Measurements from ENCODE around the gene REM2. TPM values are rescaled to one million over a fixed set of nuclear protein-coding genes. Genes with fewer than 3 reads are reported as not detected.

The REM2 gene
- total and polyA plus RNA-seq, 2 of the 4 experiments (the other 2 are of a cell fraction), result under 0.01 to 0.07 TPM

DNA sequence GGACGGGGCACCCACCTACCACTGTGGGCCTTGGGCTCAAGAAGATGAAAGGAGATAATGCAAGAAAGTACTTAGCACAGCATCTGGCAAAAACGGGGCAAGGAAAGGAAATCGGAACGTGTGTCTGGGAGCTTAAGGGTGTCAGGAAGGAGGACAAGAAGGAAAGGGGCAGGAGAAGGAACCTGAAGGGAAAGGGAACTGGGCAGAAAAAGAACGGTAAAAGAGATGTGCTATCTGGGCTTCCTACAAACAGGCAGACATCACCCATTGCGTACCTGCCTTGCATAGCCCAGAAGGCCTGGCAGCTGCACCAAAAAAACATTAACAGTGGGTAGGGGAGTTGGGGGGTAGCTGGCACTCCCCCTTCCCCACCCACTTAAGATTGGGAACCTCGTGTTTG, 958 bp upstream of the REM2 start:
- Histone ChIP-seq H3K14ac (replicated peaks; ENCODE audit: low read depth, low read length) (no peak overlapping the region), H3K27me3 (ENCODE audit: control insufficient read depth, insufficient read depth, low read length) (no peaks in the 10 kb centered on the region), H3K4ac (ENCODE audit: low read depth, low read length) (no peak overlapping the region; the same call in 1 of the 2 replicates), H3K79me1 (ENCODE audit: low read depth in 1 of 2, low read length in 2 of 2) (peaks cover 0 to 1% of the 10 kb centered on the region in 2 experiments; a peak in 2 of 4 replicates), H3K4me3 (ENCODE audit: insufficient read depth, low read depth, low read length) (no peak overlapping the region), H4K8ac (ENCODE audit: low read depth in 2 of 2, low read length in 2 of 2) (no peak overlapping the region), H3K56ac (ENCODE audit: extremely low read depth, insufficient read depth, low read length) (no peak overlapping the region), H2AK9ac (replicated peaks; ENCODE audit: low read depth, low read length, poor library complexity) (no peak overlapping the region), H2BK20ac (ENCODE audit: low read depth, low read length) (no peak overlapping the region), H4K20me1 (ENCODE audit: insufficient read depth, low read length) (no peaks in the 10 kb centered on the region), H3K18ac (ENCODE audit: low read depth, low read length) (no peak overlapping the region), H3K9ac (ENCODE audit: low read depth, low read length) (no peak overlapping the region), H2BK15ac (ENCODE audit: low read depth, low read length) (no peak overlapping the region), H3K23ac (ENCODE audit: low read depth, low read length) (no peak overlapping the region), H3K9me3 (ENCODE audit: control insufficient read depth, insufficient read depth, low read length) (no peaks in the 10 kb centered on the region), H4K5ac (ENCODE audit: low read depth, low read length) (no peak overlapping the region), H3K36me3 (ENCODE audit: control insufficient read depth, insufficient read depth, low read length) (peaks cover 21% of the 10 kb centered on the region), H3K4me2 (ENCODE audit: low read depth, low read length) (no peak overlapping the region), H3K27ac (ENCODE audit: insufficient read depth, low read length) (no peak overlapping the region), H2BK5ac (ENCODE audit: low read depth, low read length, poor library complexity, severe bottlenecking) (no peak overlapping the region), H2AK5ac (ENCODE audit: low read depth, low read length) (no peak overlapping the region), H2BK120ac (ENCODE audit: low read depth, low read length) (no peak overlapping the region), H4K91ac (ENCODE audit: insufficient read depth, low read depth, low read length) (no peak overlapping the region), H3K9me1 (ENCODE audit: insufficient read depth, low read length) (peaks cover 4% of the 10 kb centered on the region; the same call in 1 of the 2 replicates), H3K4me1 (ENCODE audit: control insufficient read depth, insufficient read depth, low read length) (no peaks in the 10 kb centered on the region; the same call in 1 of the 2 replicates), H2AFZ (replicated peaks; ENCODE audit: low read length, poor library complexity) (no peak overlapping the region)
- in situ Hi-C loops (cut with MboI; ENCODE audit: low sequenced_read_pairs) (no loop called here), intact Hi-C loops (cut with micrococcal nuclease) (no loop called here), dilution Hi-C loops (cut with HindIII; ENCODE audit: low sequenced_read_pairs, unreplicated experiment) (no loop called here)
- no CpG with 5 or more reads among the region's 7 CpGs for WGBS, 2 experiments (ENCODE audit: extremely low coverage in 2 of 2, insufficient read length in 1 of 2)
- ATAC-seq (ENCODE audit: low read depth), result no peak
- BruUV-seq (replicated peaks), result no TSS peak
- TF ChIP-seq MAZ (IDR thresholded peaks at IDR 0.05; ENCODE audit: borderline replicate concordance, low read depth, low read length) (no peak), MXI1 (IDR thresholded peaks at IDR 0.05; ENCODE audit: borderline replicate concordance, low read depth, low read length) (no peak), POLR2A (IDR thresholded peaks at IDR 0.05; ENCODE audit: low read depth, low read length) (no peak), SMC3 (IDR thresholded peaks at IDR 0.05; ENCODE audit: low read depth, low read length) (no peak), FOS (IDR thresholded peaks at IDR 0.05; ENCODE audit: low read depth, low read length) (no peak), BHLHE40 (IDR thresholded peaks at IDR 0.05; ENCODE audit: low read depth, low read length) (no peak), RFX5 (IDR thresholded peaks at IDR 0.05; ENCODE audit: low read depth, low read length) (no peak), NFE2L2 (IDR thresholded peaks at IDR 0.05; ENCODE audit: low read depth, low read length) (no peak), CHD1 (IDR thresholded peaks at IDR 0.05; ENCODE audit: low read depth, low read length) (no peak), RAD21 (IDR thresholded peaks at IDR 0.05; ENCODE audit: low read length) (no peak), CEBPB (IDR thresholded peaks at IDR 0.05; ENCODE audit: low read depth, low read length) (no peak), MAFK (IDR thresholded peaks at IDR 0.05; ENCODE audit: low read depth, low read length) (no peak), RCOR1 (IDR thresholded peaks at IDR 0.05; ENCODE audit: insufficient replicate concordance, low read length) (no peak)
- TF ChIP-seq, protein P1, sequence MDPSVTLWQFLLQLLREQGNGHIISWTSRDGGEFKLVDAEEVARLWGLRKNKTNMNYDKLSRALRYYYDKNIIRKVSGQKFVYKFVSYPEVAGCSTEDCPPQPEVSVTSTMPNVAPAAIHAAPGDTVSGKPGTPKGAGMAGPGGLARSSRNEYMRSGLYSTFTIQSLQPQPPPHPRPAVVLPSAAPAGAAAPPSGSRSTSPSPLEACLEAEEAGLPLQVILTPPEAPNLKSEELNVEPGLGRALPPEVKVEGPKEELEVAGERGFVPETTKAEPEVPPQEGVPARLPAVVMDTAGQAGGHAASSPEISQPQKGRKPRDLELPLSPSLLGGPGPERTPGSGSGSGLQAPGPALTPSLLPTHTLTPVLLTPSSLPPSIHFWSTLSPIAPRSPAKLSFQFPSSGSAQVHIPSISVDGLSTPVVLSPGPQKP (IDR thresholded peaks at IDR 0.05; ENCODE audit: borderline replicate concordance, low read depth, low read length), result no peak
- TF ChIP-seq, protein P2, sequence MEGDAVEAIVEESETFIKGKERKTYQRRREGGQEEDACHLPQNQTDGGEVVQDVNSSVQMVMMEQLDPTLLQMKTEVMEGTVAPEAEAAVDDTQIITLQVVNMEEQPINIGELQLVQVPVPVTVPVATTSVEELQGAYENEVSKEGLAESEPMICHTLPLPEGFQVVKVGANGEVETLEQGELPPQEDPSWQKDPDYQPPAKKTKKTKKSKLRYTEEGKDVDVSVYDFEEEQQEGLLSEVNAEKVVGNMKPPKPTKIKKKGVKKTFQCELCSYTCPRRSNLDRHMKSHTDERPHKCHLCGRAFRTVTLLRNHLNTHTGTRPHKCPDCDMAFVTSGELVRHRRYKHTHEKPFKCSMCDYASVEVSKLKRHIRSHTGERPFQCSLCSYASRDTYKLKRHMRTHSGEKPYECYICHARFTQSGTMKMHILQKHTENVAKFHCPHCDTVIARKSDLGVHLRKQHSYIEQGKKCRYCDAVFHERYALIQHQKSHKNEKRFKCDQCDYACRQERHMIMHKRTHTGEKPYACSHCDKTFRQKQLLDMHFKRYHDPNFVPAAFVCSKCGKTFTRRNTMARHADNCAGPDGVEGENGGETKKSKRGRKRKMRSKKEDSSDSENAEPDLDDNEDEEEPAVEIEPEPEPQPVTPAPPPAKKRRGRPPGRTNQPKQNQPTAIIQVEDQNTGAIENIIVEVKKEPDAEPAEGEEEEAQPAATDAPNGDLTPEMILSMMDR (conservative IDR thresholded peaks at IDR 0.05; ENCODE audit: low read depth, low read length), result no peak
- TF ChIP-seq, protein P3, sequence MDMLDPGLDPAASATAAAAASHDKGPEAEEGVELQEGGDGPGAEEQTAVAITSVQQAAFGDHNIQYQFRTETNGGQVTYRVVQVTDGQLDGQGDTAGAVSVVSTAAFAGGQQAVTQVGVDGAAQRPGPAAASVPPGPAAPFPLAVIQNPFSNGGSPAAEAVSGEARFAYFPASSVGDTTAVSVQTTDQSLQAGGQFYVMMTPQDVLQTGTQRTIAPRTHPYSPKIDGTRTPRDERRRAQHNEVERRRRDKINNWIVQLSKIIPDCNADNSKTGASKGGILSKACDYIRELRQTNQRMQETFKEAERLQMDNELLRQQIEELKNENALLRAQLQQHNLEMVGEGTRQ (IDR thresholded peaks at IDR 0.05; ENCODE audit: low read depth, low read length), result no peak
- POLR2A ChIA-PET (ENCODE audit: unreplicated experiment), result interaction anchor here (1.0 kb wide), 1 partner anchor 20 kb away, joined by 3 read pairs; no protein-coding TSS in a partner anchor
- DNase-seq, result no peak
- CTCF ChIA-PET, result interaction anchor here (1.6 to 1.7 kb wide), 2 partner anchors 9 to 10 kb away, joined by 6 to 10 read pairs; no protein-coding TSS in a partner anchor
